ENCODE results near the gene RNLS.
A peak's percentile ranks its signal among the peaks of the same experiment; 100 is the strongest.

The RNLS gene

GRCh38 chr10:88551246-88551645 is 31.9 kb downstream of the RNLS start:
- peak; percentile 47 to 72 (median 67) for DNase-seq

GRCh38 chr10:88546497-88546896 is 36.6 kb downstream of the RNLS start:
- no peak for DNase-seq

GRCh38 chr10:88545359-88545758 is 37.8 kb downstream of the RNLS start:
- peak; percentile 28 to 49 (median 29) for DNase-seq

- no peak for DNase-seq
Measured at GRCh38 chr10:88544140-88544870, 38.8 kb downstream of the RNLS start.

GRCh38 chr10:88542522-88542921 is 40.6 kb downstream of the RNLS start:
- no peak for DNase-seq

GRCh38 chr10:88541116-88541626 is 41.9 kb downstream of the RNLS start:
- DNase-seq, result no peak

- DNase-seq, result no peak
Measured at GRCh38 chr10:88540351-88540750, 42.8 kb downstream of the RNLS start.

- DNase-seq, result peak in 2 of 3 donors; percentile 6 to 33
Measured at GRCh38 chr10:88538048-88538447, 45.1 kb downstream of the RNLS start.

- no peak for DNase-seq
Measured at GRCh38 chr10:88537322-88537721, 45.8 kb downstream of the RNLS start.

GRCh38 chr10:88536437-88536836 is 46.7 kb downstream of the RNLS start:
- no peak for DNase-seq

GRCh38 chr10:88534072-88534665 is 48.9 kb downstream of the RNLS start:
- DNase-seq, result no peak

- DNase-seq, result no peak
Measured at GRCh38 chr10:88531392-88532052, 51.6 kb downstream of the RNLS start.

GRCh38 chr10:88530629-88531391 is 52.3 kb downstream of the RNLS start:
- DNase-seq, result no peak

GRCh38 chr10:88530093-88530492 is 53.0 kb downstream of the RNLS start:
- DNase-seq, result no peak

- no peak for DNase-seq
Measured at GRCh38 chr10:88528806-88529570, 54.1 kb downstream of the RNLS start.

GRCh38 chr10:88528201-88528600 is 54.9 kb downstream of the RNLS start:
- no peak for DNase-seq

GRCh38 chr10:88527245-88527644 is 55.9 kb downstream of the RNLS start:
- no peak for DNase-seq

- no peak for DNase-seq
Measured at GRCh38 chr10:88526501-88527105, 56.5 kb downstream of the RNLS start.

- no peak for DNase-seq
Measured at GRCh38 chr10:88525371-88526069, 57.6 kb downstream of the RNLS start.

GRCh38 chr10:88523739-88524400 is 59.2 kb downstream of the RNLS start:
- no peak for DNase-seq

- DNase-seq, result no peak
Measured at GRCh38 chr10:88522715-88523114, 60.4 kb downstream of the RNLS start.
